Activated T-cell treated with anti-CD3 and anti-CD28 coated beads, Interleukin-2, amount 50 U/mL, for 72 hours (primary cell): ENCODE measurements around the gene FCAMR. TPM values are rescaled to one million over a fixed set of nuclear protein-coding genes. Genes with fewer than 3 reads are reported as not detected.
A peak's percentile ranks its signal among the peaks of the same experiment; 100 is the strongest.
"Not testable (repeated sequence)": the region's sequence is repeated elsewhere in the genome, so short reads cannot be mapped to it uniquely, and the experiment has no call there.

Experiments
- ATAC-seq, 2 donors: fragments of 150-1000 bp; cut with Tn5 transposase; replicated peaks in 1 of 2; 2 replicates each; pipeline ENCODE4 v1.10.0; 2021; ENCODE audit warnings: moderate library complexity in 2 of 2, mild to moderate bottlenecking in 1 of 2
- DNase-seq, 2 donors: peaks; one replicate each; pipeline ENCODE4 v3.0.0; 2021 to 2022; ENCODE audit warnings: mixed read lengths in 1 of 2
- H3K27ac Mint-ChIP-seq: one replicate; pipeline ENCODE4 v1.8.0; 2022; ENCODE audit warnings: mild to moderate bottlenecking, moderate library complexity, mixed read lengths
- H3K27me3 Mint-ChIP-seq: one replicate; pipeline ENCODE4 v1.8.0; 2022; ENCODE audit warnings: low read depth, mixed read lengths
- H3K36me3 Mint-ChIP-seq, 2 donors: one replicate each; pipeline ENCODE4 v1.8.0; 2022; ENCODE audit warnings: mixed read lengths in 2 of 2, mild to moderate bottlenecking in 1 of 2; ENCODE audit not compliant: insufficient read depth in 2 of 2
- H3K4me1 Mint-ChIP-seq: one replicate; pipeline ENCODE4 v1.8.0; 2022; ENCODE audit warnings: low read depth, mixed read lengths
- H3K4me3 Mint-ChIP-seq, 2 donors: one replicate each; pipeline ENCODE4 v1.8.0; 2022; ENCODE audit warnings: mild to moderate bottlenecking in 2 of 2, mixed read lengths in 2 of 2, moderate library complexity in 2 of 2
- H3K9me3 Mint-ChIP-seq, 2 donors: one replicate each; pipeline ENCODE4 v1.8.0; 2022; ENCODE audit warnings: mixed read lengths in 2 of 2
- total RNA-seq, 2 donors: library from RNA; stranded (reverse); gene quantifications; one replicate each; pipeline ENCODE4 v1.2.3, GENCODE V29; 2022

FCAMR gene
- total RNA-seq, 2 donors from 2014 or later, result not detected

DNA sequence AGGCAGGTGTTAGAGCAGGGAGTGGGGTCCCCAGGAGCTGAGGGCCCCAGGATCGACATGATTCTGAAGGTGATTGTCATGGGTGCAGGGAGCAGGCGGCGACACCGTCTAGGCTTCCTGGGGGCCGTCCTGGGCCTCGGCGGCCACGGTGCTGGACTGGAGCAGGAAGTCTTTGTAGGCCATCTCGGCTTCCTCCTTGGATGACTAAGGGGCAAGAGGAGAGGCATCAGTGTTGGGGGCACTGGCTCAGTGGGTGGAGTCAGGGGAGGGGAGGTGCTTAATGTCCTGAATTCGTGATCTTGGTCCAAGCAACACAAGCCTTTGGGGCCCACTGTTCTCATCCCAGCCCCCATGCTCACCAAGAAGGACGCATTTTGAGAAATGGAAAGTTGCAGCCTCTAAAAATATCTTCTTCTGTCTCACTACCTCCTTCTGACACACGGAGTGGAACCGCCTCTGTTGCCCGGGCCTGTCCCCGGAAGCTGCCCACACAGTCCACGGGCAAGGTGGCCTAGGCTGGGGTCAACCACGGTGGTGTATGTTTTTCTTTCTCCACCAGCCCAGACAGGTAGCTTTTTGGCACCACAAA lies 40.0 kb downstream of the FCAMR start:
- H3K27me3 Mint-ChIP-seq, result no peaks in the 10 kb centered on the region
- H3K9me3 Mint-ChIP-seq, result no peaks in the 10 kb centered on the region
- peaks cover 56% of the 10 kb centered on the region for H3K4me1 Mint-ChIP-seq
- DNase-seq, result peak; percentile 61 to 65
- ATAC-seq, result peak; percentile 71 to 74
- peak overlapping the region; percentile 78 to 81 for H3K4me3 Mint-ChIP-seq
- no peaks in the 10 kb centered on the region for H3K36me3 Mint-ChIP-seq
- H3K27ac Mint-ChIP-seq, result peak overlapping the region; percentile 56

GRCh38 chr1:206929524-206929923 lies 40.7 kb downstream of the FCAMR start:
- Mint-ChIP-seq H3K27ac (peak overlapping the region; percentile 80), H3K9me3 (no peaks in the 10 kb centered on the region), H3K4me1 (peaks cover 56% of the 10 kb centered on the region), H3K27me3 (no peaks in the 10 kb centered on the region), H3K36me3 (no peaks in the 10 kb centered on the region), H3K4me3 (peak overlapping the region; percentile 78 to 81)
- no peak for DNase-seq
- no peak for ATAC-seq

- no peak overlapping the region for H3K4me3 Mint-ChIP-seq
- H3K4me1 Mint-ChIP-seq, result peaks cover 37% of the 10 kb centered on the region
- no peaks in the 10 kb centered on the region for H3K27me3 Mint-ChIP-seq
- H3K36me3 Mint-ChIP-seq, result no peaks in the 10 kb centered on the region
- no peak for ATAC-seq
- no peak overlapping the region for H3K27ac Mint-ChIP-seq
- DNase-seq, result no peak
- no peaks in the 10 kb centered on the region for H3K9me3 Mint-ChIP-seq
These were observed 44.0 kb downstream of the FCAMR start for GRCh38 chr1:206926286-206926685.

- peaks cover 2 to 4% of the 10 kb centered on the region in 2 donors for H3K36me3 Mint-ChIP-seq
- no peak overlapping the region for H3K4me3 Mint-ChIP-seq
- H3K9me3 Mint-ChIP-seq, result no peaks in the 10 kb centered on the region
- H3K27ac Mint-ChIP-seq, result no peak overlapping the region
- H3K4me1 Mint-ChIP-seq, result peaks cover 37% of the 10 kb centered on the region
- peak; percentile 77 to 79 for DNase-seq
- peak; percentile 67 to 78 for ATAC-seq
- H3K27me3 Mint-ChIP-seq, result no peaks in the 10 kb centered on the region
These were observed 45.0 kb downstream of the FCAMR start for GRCh38 chr1:206925106-206925736.

- peaks cover 2 to 7% of the 10 kb centered on the region in 2 donors for H3K36me3 Mint-ChIP-seq
- H3K27me3 Mint-ChIP-seq, result no peaks in the 10 kb centered on the region
- no peak overlapping the region for H3K4me3 Mint-ChIP-seq
- DNase-seq, result peak; percentile 51 to 57
- H3K9me3 Mint-ChIP-seq, result no peaks in the 10 kb centered on the region
- H3K27ac Mint-ChIP-seq, result no peak overlapping the region
- H3K4me1 Mint-ChIP-seq, result peaks cover 37% of the 10 kb centered on the region
- peak; percentile 5 to 19 for ATAC-seq
These were observed 45.6 kb downstream of the FCAMR start for GRCh38 chr1:206924592-206925105.

- peaks cover 40% of the 10 kb centered on the region for H3K4me1 Mint-ChIP-seq
- H3K27me3 Mint-ChIP-seq, H3K4me3 Mint-ChIP-seq, DNase-seq, H3K27ac Mint-ChIP-seq, H3K36me3 Mint-ChIP-seq, H3K9me3 Mint-ChIP-seq: not testable (repeated sequence)
- ATAC-seq, result peak; percentile 3 to 20
These were observed 46.2 kb downstream of the FCAMR start for GRCh38 chr1:206923961-206924557.

- Mint-ChIP-seq H3K4me1 (peaks cover 48% of the 10 kb centered on the region), H3K4me3 (no peak overlapping the region), H3K27me3 (no peaks in the 10 kb centered on the region), H3K27ac (no peak overlapping the region), H3K36me3 (peaks cover 2 to 7% of the 10 kb centered on the region in 2 donors), H3K9me3 (no peaks in the 10 kb centered on the region)
- ATAC-seq (peak; percentile 61 to 66), DNase-seq (peak; percentile 79 to 80)
These were observed 47.0 kb downstream of the FCAMR start for GRCh38 chr1:206923009-206923960.

DNA sequence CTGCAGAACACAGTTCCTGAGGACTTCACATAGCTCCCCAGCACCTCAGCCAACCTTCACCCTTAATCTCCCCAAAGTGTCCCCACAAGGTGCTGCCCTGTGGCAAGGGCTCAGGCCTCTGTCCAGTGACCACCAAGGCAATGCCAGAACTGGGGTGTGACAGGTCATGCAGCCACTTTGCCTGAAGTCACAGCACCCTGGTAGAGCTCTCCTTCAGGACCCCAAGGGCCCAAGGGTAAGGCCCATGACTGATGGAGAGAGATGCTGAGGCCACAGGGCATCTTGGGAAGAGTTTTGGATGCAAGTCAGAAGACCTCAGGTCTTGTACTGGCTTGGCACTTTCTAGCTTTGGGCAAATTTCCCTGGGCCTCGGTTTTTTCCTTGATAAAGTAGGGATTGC lies 47.7 kb downstream of the FCAMR start:
- no peak overlapping the region for H3K4me3 Mint-ChIP-seq
- H3K27ac Mint-ChIP-seq, result peak overlapping the region; percentile 91
- H3K9me3 Mint-ChIP-seq, result no peaks in the 10 kb centered on the region
- no peaks in the 10 kb centered on the region for H3K27me3 Mint-ChIP-seq
- DNase-seq, result no peak
- ATAC-seq, result no peak
- peaks cover 48% of the 10 kb centered on the region for H3K4me1 Mint-ChIP-seq
- peaks cover 4 to 10% of the 10 kb centered on the region in 2 donors for H3K36me3 Mint-ChIP-seq

- no peak for ATAC-seq
- H3K27me3 Mint-ChIP-seq, result no peaks in the 10 kb centered on the region
- peak; percentile 38 to 46 for DNase-seq
- peaks cover 4 to 10% of the 10 kb centered on the region in 2 donors for H3K36me3 Mint-ChIP-seq
- H3K27ac Mint-ChIP-seq, result peak within 1 kb of the TSS; percentile 91
- peaks cover 52% of the 10 kb centered on the region for H3K4me1 Mint-ChIP-seq
- H3K9me3 Mint-ChIP-seq, result no peaks in the 10 kb centered on the region
- no peak within 1 kb of the TSS for H3K4me3 Mint-ChIP-seq
These were observed 48.4 kb downstream of the FCAMR start, which contains the start of gene FCMR for GRCh38 chr1:206921772-206922265. TSS of gene FCMR (minus strand) at chr1:206921941. CDS start at chr1:206921854, 87 bp downstream.

GRCh38 chr1:206918076-206918475 lies 52.2 kb downstream of the FCAMR start:
- H3K9me3 Mint-ChIP-seq, result no peaks in the 10 kb centered on the region
- H3K4me3 Mint-ChIP-seq, result peak overlapping the region in 1 of 2 donors; percentile 76
- peaks cover 83% of the 10 kb centered on the region for H3K4me1 Mint-ChIP-seq
- DNase-seq (no peak), ATAC-seq (no peak)
- H3K27ac Mint-ChIP-seq, result peak overlapping the region; percentile 83
- no peaks in the 10 kb centered on the region for H3K27me3 Mint-ChIP-seq
- peaks cover 4 to 10% of the 10 kb centered on the region in 2 donors for H3K36me3 Mint-ChIP-seq

- DNase-seq, result no peak
- ATAC-seq, result peak; percentile 49 to 53
- Mint-ChIP-seq H3K9me3 (no peaks in the 10 kb centered on the region), H3K27me3 (no peaks in the 10 kb centered on the region), H3K36me3 (peaks cover 5 to 15% of the 10 kb centered on the region in 2 donors), H3K4me1 (peaks cover 97% of the 10 kb centered on the region), H3K4me3 (peak overlapping the region in 1 of 2 donors; percentile 76), H3K27ac (peak overlapping the region; percentile 88)
These were observed 54.1 kb downstream of the FCAMR start for GRCh38 chr1:206916000-206916709.
